Endothelial cell of umbilical vein (primary cell): Measurements from ENCODE around the gene DRC1. TPM values are rescaled to one million over a fixed set of nuclear protein-coding genes. Genes with fewer than 3 reads are reported as not detected.

Experiments used
- BruUV-seq: library from RNA; stranded (reverse); fragments of 400-500 nt; replicated peaks from 2 replicates; lab custom pipeline; 2021; lab: Mats Ljungman, UMichigan
- CTCF ChIA-PET: fragments of 300-600, 350-600 bp; sonication (Branson Sonifier 250); formaldehyde crosslinking; loops from one replicate; lab custom pipeline; 2021; ENCODE audit warnings: antibody characterized with exemption, inconsistent platforms; lab: Charles Lee
- POLR2A ChIA-PET: fragments of 300-600, 350-600 bp; sonication (Branson Sonifier 250); formaldehyde crosslinking; loops from one replicate; lab custom pipeline; 2021; ENCODE audit warnings: antibody characterized with exemption, inconsistent platforms; lab: Charles Lee
- DNase-seq: peaks from one replicate; pipeline ENCODE4 v3.0.0-alpha.2; 2011; ENCODE audit warnings: low read depth, low spot score
- FAIRE-seq: peaks from 2 replicates; lab custom pipeline; 2011; peaks lifted over from hg19 to GRCh38; lab: Jason Lieb, UNC
- H2AFZ ChIP-seq: 2 replicates; pipeline ENCODE4 v1.6.0; 2012; ENCODE audit warnings: low read depth, low read length, control low read depth, inconsistent platforms
- H3K27ac ChIP-seq: 2 replicates; pipeline ENCODE4 v1.5.1; 2011; ENCODE audit warnings: low read depth, mild to moderate bottlenecking, control low read depth, low read length, moderate library complexity; ENCODE audit not compliant: insufficient read depth
- H3K27me3 ChIP-seq, 2 experiments: 2 replicates each; pipeline versions ENCODE4 v1.6.0 to v1.6.1; 2011; ENCODE audit warnings: low read length in 2 of 2, mixed read lengths in 1 of 2; ENCODE audit not compliant: control insufficient read depth in 2 of 2, insufficient read depth in 2 of 2
- H3K36me3 ChIP-seq, 2 experiments: 2 replicates in 1 of 2; 3 replicates in 1 of 2; pipeline ENCODE4 v1.5.1; 2011; ENCODE audit warnings: low read length in 2 of 2, mild to moderate bottlenecking in 1 of 2, moderate library complexity in 1 of 2; ENCODE audit not compliant: control insufficient read depth in 2 of 2, insufficient read depth in 2 of 2; ENCODE audit errors: extremely low read depth in 1 of 2
- H3K4me1 ChIP-seq: 3 replicates; pipeline ENCODE4 v1.5.1; 2011; ENCODE audit warnings: mild to moderate bottlenecking, low read length; ENCODE audit not compliant: control insufficient read depth, insufficient read depth; ENCODE audit errors: extremely low read depth
- H3K4me2 ChIP-seq: 2 replicates; pipeline ENCODE4 v1.6.1; 2011; ENCODE audit warnings: low read length, control low read depth, mixed read lengths; ENCODE audit not compliant: insufficient read depth
- H3K4me3 ChIP-seq, 3 experiments: fragments of 200-600 bp in 1 of 3; sonication (generic), shearing (Covaris generic) in 1 of 3; replicated peaks in 1 of 3; 2 replicates each; pipeline ENCODE4 v1.5.1; 2011 to 2016; ENCODE audit warnings: control low read depth in 3 of 3, low read length in 3 of 3, mild to moderate bottlenecking in 2 of 3, inconsistent platforms in 1 of 3, low read depth in 1 of 3, moderate library complexity in 1 of 3; ENCODE audit not compliant: insufficient read depth in 1 of 3
- H3K79me2 ChIP-seq: 2 replicates; pipeline ENCODE4 v1.6.0; 2012; ENCODE audit warnings: low read length, inconsistent platforms; ENCODE audit not compliant: control insufficient read depth, insufficient read depth
- H3K9ac ChIP-seq: replicated peaks from 2 replicates; pipeline ENCODE3; 2011; ENCODE audit warnings: low read length, control low read depth; ENCODE audit not compliant: insufficient read depth; ENCODE audit errors: extremely low read depth
- H3K9me1 ChIP-seq: replicated peaks from 3 replicates; pipeline ENCODE4 v1.6.0; 2011; ENCODE audit warnings: mild to moderate bottlenecking, low read length; ENCODE audit not compliant: control insufficient read depth, insufficient read depth; ENCODE audit errors: extremely low read depth
- H3K9me3 ChIP-seq: replicated peaks from 2 replicates; pipeline ENCODE4 v1.5.1; 2012; ENCODE audit warnings: low read length, inconsistent platforms; ENCODE audit not compliant: control insufficient read depth, insufficient read depth
- H4K20me1 ChIP-seq: replicated peaks from 2 replicates; pipeline ENCODE3; 2011; ENCODE audit warnings: mild to moderate bottlenecking, low read length; ENCODE audit not compliant: control insufficient read depth, insufficient read depth; ENCODE audit errors: extremely low read depth
- MYC ChIP-seq: IDR thresholded peaks from one replicate; pipeline ENCODE4 v1.6.1; 2011; ENCODE audit warnings: mild to moderate bottlenecking, low read depth, low read length
- POLR2AphosphoS5 ChIP-seq: IDR thresholded peaks from 2 replicates; pipeline ENCODE4 v1.6.1; 2012; ENCODE audit warnings: low read depth, mild to moderate bottlenecking, control low read depth, low read length, moderate library complexity; ENCODE audit not compliant: insufficient read depth
- dilution Hi-C: fragments of 300-500 bp; cut with MboI; formaldehyde crosslinking; loops from one replicate; pipeline ENCODE4 v1.15.0; 2019; ENCODE audit warnings: low sequenced_read_pairs; ENCODE audit not compliant: extremely low pct_ligation_motif_present
- intact Hi-C: fragments of 100-400 bp; cut with micrococcal nuclease; formaldehyde crosslinking; loops from one replicate; pipeline ENCODE4 v1.10.0; 2022
- polyA plus RNA-seq, 4 experiments: library from polyadenylated mRNA; depleted of rRNA in 3 of 4; stranded (reverse) in 3 of 4; unstranded in 1 of 4; fragments of >200 nt; gene quantifications; 2 replicates each; pipeline versions ENCODE4 v1.2.1 to v1.2.3, GENCODE V29; 2011 to 2012; ENCODE audit warnings: missing spikeins in 1 of 4
- total RNA-seq: library from RNA; stranded (reverse); gene quantifications from 2 replicates; pipeline ENCODE4 v1.2.3, GENCODE V29; 2021
- TF ChIP-seq, protein P1 (sequence below), 2 donors: IDR thresholded peaks; 1 replicate in 1 of 2; 2 replicates in 1 of 2; pipeline ENCODE4 v1.5.1; 2011; ENCODE audit warnings: low read length in 2 of 2, mild to moderate bottlenecking in 2 of 2, moderate library complexity in 2 of 2, control low read depth in 1 of 2, inconsistent platforms in 1 of 2, low read depth in 1 of 2; ENCODE audit not compliant: insufficient read depth in 1 of 2; ENCODE audit errors: extremely low read depth in 1 of 2
- TF ChIP-seq, protein P2 (sequence below): IDR thresholded peaks from 2 replicates; pipeline ENCODE4 v1.6.1; 2011; ENCODE audit not compliant: insufficient read depth, insufficient read length

The DRC1 gene
- total and polyA plus RNA-seq, 2 donors (not counting 3 experiments of a cell fraction or from before 2014, with no cell fraction given), result 0.44 TPM; not detected in 1

DNA sequence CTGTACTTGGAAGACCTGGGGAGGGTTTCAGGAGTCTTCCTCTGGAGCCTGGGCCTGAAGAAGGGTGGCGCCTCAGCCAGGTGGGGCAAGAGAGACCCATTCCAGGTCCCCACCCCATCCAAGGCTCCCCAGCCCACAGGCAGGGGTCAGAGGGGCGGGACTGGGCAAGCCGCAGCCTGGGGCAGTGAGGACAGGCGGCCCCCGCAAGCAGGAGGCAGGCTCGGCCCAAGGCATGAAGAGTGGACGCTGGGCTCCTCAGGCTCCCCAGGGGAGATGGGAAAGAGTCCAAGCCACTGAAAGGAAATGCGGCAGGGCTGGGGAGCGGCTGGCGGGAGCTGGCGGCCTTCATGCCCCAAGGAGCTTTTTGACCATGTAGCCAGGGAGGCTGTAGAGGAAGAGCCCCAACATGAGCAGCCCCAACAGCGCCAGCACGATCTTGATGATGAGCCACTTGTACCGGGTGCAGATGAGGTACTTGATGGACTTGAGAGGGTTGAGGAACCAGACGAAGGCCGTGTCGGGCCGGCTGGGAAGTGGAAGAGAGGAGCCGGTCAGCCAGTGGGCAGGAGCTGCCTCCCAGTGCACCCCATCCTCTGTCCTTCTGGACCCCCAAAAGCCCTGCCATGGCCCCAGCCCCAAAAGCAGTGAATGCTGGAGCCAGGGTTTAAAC lies 56.1 kb downstream of the DRC1 start:
- Histone ChIP-seq H3K36me3 (no peaks in the 10 kb centered on the region), H3K4me2 (no peak overlapping the region), H3K27ac (no peak overlapping the region), H3K9me1 (no peaks in the 10 kb centered on the region), H3K4me1 (peaks cover 16% of the 10 kb centered on the region), H3K9ac (no peak overlapping the region), H4K20me1 (no peaks in the 10 kb centered on the region), H2AFZ (no peak overlapping the region), H3K79me2 (no peaks in the 10 kb centered on the region), H3K27me3 (no peaks in the 10 kb centered on the region), H3K9me3 (no peaks in the 10 kb centered on the region), H3K4me3 (no peak overlapping the region)
- POLR2A ChIA-PET, result no interaction called here
- no peak for DNase-seq
- dilution Hi-C loops (no loop called here), intact Hi-C loops (loop anchor here (1.0 kb wide), 1 partner anchor 113 kb away; no protein-coding TSS in a partner anchor)
- CTCF ChIA-PET, result interaction anchor here (0.5 to 1.3 kb wide), 4 partner anchors 9 to 357 kb away, joined by 3 to 5 read pairs (median 3); no protein-coding TSS in a partner anchor
- TF ChIP-seq MYC, result no peak
- TF ChIP-seq, protein P1, sequence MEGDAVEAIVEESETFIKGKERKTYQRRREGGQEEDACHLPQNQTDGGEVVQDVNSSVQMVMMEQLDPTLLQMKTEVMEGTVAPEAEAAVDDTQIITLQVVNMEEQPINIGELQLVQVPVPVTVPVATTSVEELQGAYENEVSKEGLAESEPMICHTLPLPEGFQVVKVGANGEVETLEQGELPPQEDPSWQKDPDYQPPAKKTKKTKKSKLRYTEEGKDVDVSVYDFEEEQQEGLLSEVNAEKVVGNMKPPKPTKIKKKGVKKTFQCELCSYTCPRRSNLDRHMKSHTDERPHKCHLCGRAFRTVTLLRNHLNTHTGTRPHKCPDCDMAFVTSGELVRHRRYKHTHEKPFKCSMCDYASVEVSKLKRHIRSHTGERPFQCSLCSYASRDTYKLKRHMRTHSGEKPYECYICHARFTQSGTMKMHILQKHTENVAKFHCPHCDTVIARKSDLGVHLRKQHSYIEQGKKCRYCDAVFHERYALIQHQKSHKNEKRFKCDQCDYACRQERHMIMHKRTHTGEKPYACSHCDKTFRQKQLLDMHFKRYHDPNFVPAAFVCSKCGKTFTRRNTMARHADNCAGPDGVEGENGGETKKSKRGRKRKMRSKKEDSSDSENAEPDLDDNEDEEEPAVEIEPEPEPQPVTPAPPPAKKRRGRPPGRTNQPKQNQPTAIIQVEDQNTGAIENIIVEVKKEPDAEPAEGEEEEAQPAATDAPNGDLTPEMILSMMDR (IDR thresholded peaks at IDR 0.05; ENCODE audit: extremely low read depth in 1 of 2, insufficient read depth in 1 of 2, low read depth in 1 of 2, low read length in 2 of 2), result no peak
- no peak for FAIRE-seq
- BruUV-seq, result no TSS peak

DNA sequence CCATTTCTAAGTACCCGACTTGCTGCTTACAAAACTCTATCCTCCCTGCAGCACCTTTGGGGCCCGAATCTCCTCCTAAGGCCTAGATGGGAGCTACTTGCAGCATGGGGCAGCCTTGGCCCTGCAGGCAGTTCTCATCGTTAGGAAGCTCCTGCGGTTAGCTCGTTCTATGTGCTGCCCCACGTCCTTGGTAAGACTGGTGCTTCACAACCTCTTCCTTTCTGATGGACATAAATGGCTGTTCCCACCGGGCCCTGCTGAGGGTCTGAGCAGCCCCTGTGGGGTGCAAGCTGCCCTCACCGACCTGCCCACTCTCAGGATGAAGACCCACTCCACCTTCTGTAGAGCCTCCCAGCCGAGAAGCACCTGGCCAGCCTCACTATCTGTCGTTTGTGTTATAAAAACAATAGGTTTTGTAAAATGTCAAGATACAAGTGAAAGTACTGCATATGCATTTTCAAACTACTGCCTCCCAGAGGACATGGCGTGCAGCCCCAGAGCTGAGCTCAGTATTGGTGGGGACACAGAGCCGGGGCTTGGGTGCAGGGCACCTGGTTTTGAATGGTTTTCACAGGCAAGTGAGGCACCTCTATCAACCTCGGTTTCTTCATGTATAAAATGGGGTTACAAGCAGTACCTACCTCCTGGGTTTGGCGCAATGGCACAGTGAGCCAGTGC lies 56.8 kb downstream of the DRC1 start:
- FAIRE-seq (no peak), DNase-seq (no peak)
- Histone ChIP-seq H3K27ac (no peak overlapping the region), H3K9me3 (no peaks in the 10 kb centered on the region), H2AFZ (no peak overlapping the region), H3K27me3 (no peaks in the 10 kb centered on the region), H3K4me2 (no peak overlapping the region), H3K9me1 (no peaks in the 10 kb centered on the region), H3K4me1 (peaks cover 14% of the 10 kb centered on the region), H4K20me1 (no peaks in the 10 kb centered on the region), H3K9ac (no peak overlapping the region), H3K36me3 (no peaks in the 10 kb centered on the region), H3K79me2 (no peaks in the 10 kb centered on the region), H3K4me3 (no peak overlapping the region)
- POLR2A ChIA-PET, result interaction anchor here (0.6 kb wide), 1 partner anchor 20 kb away, joined by 3 read pairs; the partner anchor contains the start of gene OTOF
- TF ChIP-seq POLR2AphosphoS5, result no peak
- TF ChIP-seq, protein P2, sequence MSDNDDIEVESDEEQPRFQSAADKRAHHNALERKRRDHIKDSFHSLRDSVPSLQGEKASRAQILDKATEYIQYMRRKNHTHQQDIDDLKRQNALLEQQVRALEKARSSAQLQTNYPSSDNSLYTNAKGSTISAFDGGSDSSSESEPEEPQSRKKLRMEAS, result no peak
- intact Hi-C loops (no loop called here), dilution Hi-C loops (no loop called here)
- BruUV-seq, result no TSS peak
- CTCF ChIA-PET, result interaction anchor here (0.5 to 1.3 kb wide), 4 partner anchors 10 to 357 kb away, joined by 3 to 6 read pairs (median 4); no protein-coding TSS in a partner anchor
